HL-60 (cell line): ENCODE data around the gene RYR3.

Experiments
- DNase-seq, 2 experiments: peaks; one replicate each; pipeline ENCODE4 v3.0.0-alpha.2; 2010 to 2020; ENCODE audit warnings: low read depth in 1 of 2, low spot score in 1 of 2
- H3K27ac ChIP-seq: fragments of 250-450 bp; sonication (Bioruptor Pico); replicated peaks from 2 replicates; pipeline ENCODE4 v1.5.1; 2020; ENCODE audit warnings: mild to moderate bottlenecking, moderate library complexity
- H3K27me3 ChIP-seq: fragments of 250-450 bp; sonication (Bioruptor Pico); 2 replicates; pipeline ENCODE4 v1.5.1; 2021; ENCODE audit warnings: mild to moderate bottlenecking, moderate library complexity; ENCODE audit not compliant: insufficient read depth, poor library complexity, severe bottlenecking
- H3K4me3 ChIP-seq: replicated peaks from 2 replicates; pipeline ENCODE4 v1.5.1; 2011; ENCODE audit warnings: mild to moderate bottlenecking, control low read depth, low read length; ENCODE audit not compliant: insufficient read depth
- GABPA ChIP-seq: IDR thresholded peaks from 2 replicates; pipeline ENCODE4 v1.6.1; 2012; ENCODE audit warnings: low read depth
- POLR2AphosphoS5 ChIP-seq: IDR thresholded peaks from 2 replicates; pipeline ENCODE4 v1.6.1; 2012; ENCODE audit warnings: low read depth
- SPI1 ChIP-seq: IDR thresholded peaks from 2 replicates; pipeline ENCODE4 v1.6.1; 2012; ENCODE audit warnings: low read depth, mild to moderate bottlenecking, borderline replicate concordance
- TF ChIP-seq, protein P1 (sequence below): IDR thresholded peaks from one replicate; pipeline ENCODE4 v1.5.1; 2011; ENCODE audit warnings: low read length, control low read depth, inconsistent platforms; ENCODE audit not compliant: insufficient read depth
- TF ChIP-seq, protein P2 (sequence below): IDR thresholded peaks from 2 replicates; pipeline ENCODE4 v1.6.1; 2012; ENCODE audit warnings: low read depth; ENCODE audit not compliant: insufficient replicate concordance

RYR3 gene

DNA sequence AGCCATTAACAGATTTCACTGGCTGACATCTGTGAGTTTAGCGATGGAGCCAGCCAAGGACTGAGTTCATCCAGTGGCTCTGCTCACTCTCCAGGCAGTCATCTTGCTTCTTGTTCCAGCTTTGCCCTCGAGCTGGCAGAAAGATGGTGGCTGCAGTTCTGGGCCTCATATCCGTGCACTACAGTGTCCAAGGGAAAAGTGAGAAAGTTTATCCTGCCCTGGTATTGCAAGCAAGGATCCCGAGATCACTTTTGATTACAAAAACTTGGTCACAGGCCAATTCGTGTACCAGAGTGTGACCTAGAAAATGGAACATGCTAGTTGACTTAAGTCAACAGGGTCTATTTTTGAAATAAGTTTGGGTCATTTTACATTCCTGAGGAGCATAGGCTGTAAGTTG, 369.6 kb downstream of the RYR3 start:
- Histone ChIP-seq H3K4me3 (no peak overlapping the region), H3K27ac (no peak overlapping the region), H3K27me3 (no peaks in the 10 kb centered on the region)
- DNase-seq: no peak
- TF ChIP-seq POLR2AphosphoS5: no peak
- TF ChIP-seq, protein P1, sequence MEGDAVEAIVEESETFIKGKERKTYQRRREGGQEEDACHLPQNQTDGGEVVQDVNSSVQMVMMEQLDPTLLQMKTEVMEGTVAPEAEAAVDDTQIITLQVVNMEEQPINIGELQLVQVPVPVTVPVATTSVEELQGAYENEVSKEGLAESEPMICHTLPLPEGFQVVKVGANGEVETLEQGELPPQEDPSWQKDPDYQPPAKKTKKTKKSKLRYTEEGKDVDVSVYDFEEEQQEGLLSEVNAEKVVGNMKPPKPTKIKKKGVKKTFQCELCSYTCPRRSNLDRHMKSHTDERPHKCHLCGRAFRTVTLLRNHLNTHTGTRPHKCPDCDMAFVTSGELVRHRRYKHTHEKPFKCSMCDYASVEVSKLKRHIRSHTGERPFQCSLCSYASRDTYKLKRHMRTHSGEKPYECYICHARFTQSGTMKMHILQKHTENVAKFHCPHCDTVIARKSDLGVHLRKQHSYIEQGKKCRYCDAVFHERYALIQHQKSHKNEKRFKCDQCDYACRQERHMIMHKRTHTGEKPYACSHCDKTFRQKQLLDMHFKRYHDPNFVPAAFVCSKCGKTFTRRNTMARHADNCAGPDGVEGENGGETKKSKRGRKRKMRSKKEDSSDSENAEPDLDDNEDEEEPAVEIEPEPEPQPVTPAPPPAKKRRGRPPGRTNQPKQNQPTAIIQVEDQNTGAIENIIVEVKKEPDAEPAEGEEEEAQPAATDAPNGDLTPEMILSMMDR: no peak
- TF ChIP-seq SPI1: no peak
- TF ChIP-seq, protein P2, sequence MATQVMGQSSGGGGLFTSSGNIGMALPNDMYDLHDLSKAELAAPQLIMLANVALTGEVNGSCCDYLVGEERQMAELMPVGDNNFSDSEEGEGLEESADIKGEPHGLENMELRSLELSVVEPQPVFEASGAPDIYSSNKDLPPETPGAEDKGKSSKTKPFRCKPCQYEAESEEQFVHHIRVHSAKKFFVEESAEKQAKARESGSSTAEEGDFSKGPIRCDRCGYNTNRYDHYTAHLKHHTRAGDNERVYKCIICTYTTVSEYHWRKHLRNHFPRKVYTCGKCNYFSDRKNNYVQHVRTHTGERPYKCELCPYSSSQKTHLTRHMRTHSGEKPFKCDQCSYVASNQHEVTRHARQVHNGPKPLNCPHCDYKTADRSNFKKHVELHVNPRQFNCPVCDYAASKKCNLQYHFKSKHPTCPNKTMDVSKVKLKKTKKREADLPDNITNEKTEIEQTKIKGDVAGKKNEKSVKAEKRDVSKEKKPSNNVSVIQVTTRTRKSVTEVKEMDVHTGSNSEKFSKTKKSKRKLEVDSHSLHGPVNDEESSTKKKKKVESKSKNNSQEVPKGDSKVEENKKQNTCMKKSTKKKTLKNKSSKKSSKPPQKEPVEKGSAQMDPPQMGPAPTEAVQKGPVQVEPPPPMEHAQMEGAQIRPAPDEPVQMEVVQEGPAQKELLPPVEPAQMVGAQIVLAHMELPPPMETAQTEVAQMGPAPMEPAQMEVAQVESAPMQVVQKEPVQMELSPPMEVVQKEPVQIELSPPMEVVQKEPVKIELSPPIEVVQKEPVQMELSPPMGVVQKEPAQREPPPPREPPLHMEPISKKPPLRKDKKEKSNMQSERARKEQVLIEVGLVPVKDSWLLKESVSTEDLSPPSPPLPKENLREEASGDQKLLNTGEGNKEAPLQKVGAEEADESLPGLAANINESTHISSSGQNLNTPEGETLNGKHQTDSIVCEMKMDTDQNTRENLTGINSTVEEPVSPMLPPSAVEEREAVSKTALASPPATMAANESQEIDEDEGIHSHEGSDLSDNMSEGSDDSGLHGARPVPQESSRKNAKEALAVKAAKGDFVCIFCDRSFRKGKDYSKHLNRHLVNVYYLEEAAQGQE: no peak
- no peak for TF ChIP-seq GABPA

DNA sequence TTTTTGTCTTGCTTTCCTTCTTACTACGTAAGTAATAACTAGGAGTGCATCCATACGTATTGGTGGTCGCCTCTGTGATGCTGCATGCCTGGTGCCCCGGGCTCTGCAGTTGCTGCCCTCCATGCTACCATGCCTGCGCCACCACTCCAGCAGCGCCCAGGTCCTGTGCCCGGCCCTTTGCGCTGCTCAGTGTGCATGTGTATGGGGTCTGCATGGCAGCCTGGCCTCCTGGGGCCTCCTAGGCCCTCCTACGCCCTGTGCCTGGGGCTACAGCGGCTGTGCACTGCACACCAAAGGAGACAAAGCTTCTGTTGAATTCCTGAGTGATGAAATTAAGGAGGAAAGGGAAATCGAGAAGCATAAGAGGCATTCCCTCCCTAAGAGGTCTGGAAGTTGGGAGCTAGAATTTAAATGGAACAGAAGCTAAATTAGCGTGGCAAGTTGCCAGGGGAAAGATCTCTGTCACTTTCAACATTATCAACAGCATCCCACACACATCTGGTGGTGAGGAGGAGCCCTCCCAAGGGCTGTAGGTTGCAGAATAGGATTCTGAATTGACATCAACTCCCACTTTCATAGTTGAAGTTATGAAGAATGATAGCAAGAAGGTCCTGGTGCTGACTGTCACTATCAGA, 382.5 kb downstream of the RYR3 start:
- Histone ChIP-seq H3K27ac (no peak overlapping the region), H3K4me3 (no peak overlapping the region), H3K27me3 (no peaks in the 10 kb centered on the region)
- DNase-seq: no peak
- no peak for TF ChIP-seq GABPA
- TF ChIP-seq, protein P1: no peak
- no peak for TF ChIP-seq POLR2AphosphoS5
- TF ChIP-seq SPI1: no peak
- TF ChIP-seq, protein P2: no peak

DNA sequence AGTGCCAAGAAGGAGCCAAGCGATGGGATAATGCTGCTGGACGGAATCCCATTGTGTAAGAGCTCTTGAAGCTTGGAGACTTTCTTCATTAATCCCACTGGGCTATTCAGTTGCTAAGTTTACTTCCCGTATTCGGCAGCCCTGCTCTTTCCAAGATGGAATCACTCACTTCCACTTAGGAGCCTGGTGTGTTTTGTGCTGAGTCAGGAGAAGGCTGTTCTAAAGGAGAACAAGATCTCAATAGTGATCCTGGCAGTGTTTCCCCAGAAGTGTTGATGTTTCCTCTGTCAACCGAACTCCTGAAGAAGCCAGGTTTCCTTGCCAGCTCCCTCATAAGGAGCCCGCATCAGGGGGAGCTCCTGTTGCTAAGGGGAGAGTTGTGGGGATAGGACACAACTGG, 387.4 kb downstream of the RYR3 start:
- TF ChIP-seq, protein P2: no peak
- TF ChIP-seq SPI1 (no peak), GABPA (no peak), POLR2AphosphoS5 (no peak)
- TF ChIP-seq, protein P1: no peak
- no peak for DNase-seq
- Histone ChIP-seq H3K27ac (no peak overlapping the region), H3K4me3 (no peak overlapping the region), H3K27me3 (no peaks in the 10 kb centered on the region)
